Erythroblast (primary cell): ENCODE results near the gene MEF2B.

Experiments used
- GATA1 ChIP-seq: IDR thresholded peaks from 2 replicates; pipeline ENCODE4 v1.6.1; 2011; ENCODE audit warnings: low read depth, mild to moderate bottlenecking, control low read depth, low read length, moderate library complexity
- POLR2A ChIP-seq: IDR thresholded peaks from 2 replicates; pipeline ENCODE4 v1.6.1; 2011; ENCODE audit warnings: mild to moderate bottlenecking, low read length

GRCh38 chr19:19165396-19165795, 4.7 kb downstream of the MEF2B start:
- no peak for TF ChIP-seq POLR2A
- TF ChIP-seq GATA1: no peak
